ENCODE results near the gene ING3.

Gene ING3

GRCh38 chr7:120992965-120993494 lies 42.5 kb downstream of the ING3 start:
- Histone ChIP-seq H3K9me3 (ENCODE audit: control insufficient read depth, insufficient read depth, low read length) (no peaks in the 10 kb centered on the region), H3K4me1 (ENCODE audit: control insufficient read depth, low read length) (peaks cover 49% of the 10 kb centered on the region), H3K4me3 (ENCODE audit: low read length) (no peak overlapping the region), H3F3A (ENCODE audit: control insufficient read depth, insufficient read depth) (peaks cover 3% of the 10 kb centered on the region; the same call in 1 of the 2 replicates), H3K79me2 (ENCODE audit: control insufficient read depth, low read length) (no peaks in the 10 kb centered on the region), H3K36me3 (ENCODE audit: control insufficient read depth, low read length) (no peaks in the 10 kb centered on the region), H4K20me1 (ENCODE audit: control insufficient read depth, insufficient read depth, low read depth, low read length) (no peaks in the 10 kb centered on the region), H3K4me2 (ENCODE audit: low read length) (no peak overlapping the region), H3K27ac (ENCODE audit: low read depth, low read length) (no peak overlapping the region), H3K27me3 (ENCODE audit: control insufficient read depth, low read length) (peaks cover 36% of the 10 kb centered on the region), H3K9me2 (replicated peaks; ENCODE audit: control insufficient read depth, low read length) (no peaks in the 10 kb centered on the region)
- TF ChIP-seq CTCF (IDR thresholded peaks at IDR 0.05; ENCODE audit: low read depth, low read length, poor library complexity, severe bottlenecking), result no peak
- no peak for TF ChIP-seq EZH2phosphoT487 (IDR thresholded peaks at IDR 0.05; ENCODE audit: borderline replicate concordance, low read length)

- Histone ChIP-seq H3K79me2 (ENCODE audit: control insufficient read depth, low read length) (no peaks in the 10 kb centered on the region), H3K4me2 (ENCODE audit: low read length) (no peak overlapping the region), H3K9me3 (ENCODE audit: control insufficient read depth, insufficient read depth, low read length) (no peaks in the 10 kb centered on the region), H3K4me1 (ENCODE audit: control insufficient read depth, low read length) (peaks cover 43% of the 10 kb centered on the region), H3K27me3 (ENCODE audit: control insufficient read depth, low read length) (peaks cover 29% of the 10 kb centered on the region), H4K20me1 (ENCODE audit: control insufficient read depth, insufficient read depth, low read depth, low read length) (no peaks in the 10 kb centered on the region), H3F3A (ENCODE audit: control insufficient read depth, insufficient read depth) (peaks cover 3% of the 10 kb centered on the region; the same call in 1 of the 2 replicates), H3K27ac (ENCODE audit: low read depth, low read length) (no peak overlapping the region), H3K36me3 (ENCODE audit: control insufficient read depth, low read length) (no peaks in the 10 kb centered on the region), H3K9me2 (replicated peaks; ENCODE audit: control insufficient read depth, low read length) (no peaks in the 10 kb centered on the region), H3K4me3 (ENCODE audit: low read length) (no peak overlapping the region)
- no peak for TF ChIP-seq CTCF (IDR thresholded peaks at IDR 0.05; ENCODE audit: low read depth, low read length, poor library complexity, severe bottlenecking)
- no peak for TF ChIP-seq EZH2phosphoT487 (IDR thresholded peaks at IDR 0.05; ENCODE audit: borderline replicate concordance, low read length)
Observed at GRCh38 chr7:120993553-120994191, 43.1 kb downstream of the ING3 start.

- H3F3A ChIP-seq (ENCODE audit: control insufficient read depth, insufficient read depth), result peaks cover 3% of the 10 kb centered on the region; the same call in 1 of the 2 replicates
- H3K27me3 ChIP-seq (ENCODE audit: control insufficient read depth, low read length), result peaks cover 18% of the 10 kb centered on the region
- no peak overlapping the region for H3K4me2 ChIP-seq (ENCODE audit: low read length)
- no peak overlapping the region for H3K27ac ChIP-seq (ENCODE audit: low read depth, low read length)
- H3K9me3 ChIP-seq (ENCODE audit: control insufficient read depth, insufficient read depth, low read length), result no peaks in the 10 kb centered on the region
- no peak overlapping the region for H3K4me3 ChIP-seq (ENCODE audit: low read length)
- H3K4me1 ChIP-seq (ENCODE audit: control insufficient read depth, low read length), result peaks cover 32% of the 10 kb centered on the region
- no peaks in the 10 kb centered on the region for H3K79me2 ChIP-seq (ENCODE audit: control insufficient read depth, low read length)
- no peaks in the 10 kb centered on the region for H3K9me2 ChIP-seq (replicated peaks; ENCODE audit: control insufficient read depth, low read length)
- H3K36me3 ChIP-seq (ENCODE audit: control insufficient read depth, low read length), result no peaks in the 10 kb centered on the region
- no peaks in the 10 kb centered on the region for H4K20me1 ChIP-seq (ENCODE audit: control insufficient read depth, insufficient read depth, low read depth, low read length)
- TF ChIP-seq CTCF (IDR thresholded peaks at IDR 0.05; ENCODE audit: low read depth, low read length, poor library complexity, severe bottlenecking) (no peak), EZH2phosphoT487 (IDR thresholded peaks at IDR 0.05; ENCODE audit: borderline replicate concordance, low read length) (no peak)
Observed at GRCh38 chr7:120994512-120995410, 44.2 kb downstream of the ING3 start.
